CD8-positive, alpha-beta memory T cell (primary cell): ENCODE data around the gene SETD1A. TPM values are rescaled to one million over a fixed set of nuclear protein-coding genes. Genes with fewer than 3 reads are reported as not detected.

Experiments used
- CTCF ChIA-PET: fragments of 350-600 bp; sonication (Branson Sonifier 250); formaldehyde crosslinking; loops from one replicate; lab custom pipeline; 2021; ENCODE audit warnings: antibody characterized with exemption; lab: Charles Lee
- POLR2A ChIA-PET: fragments of 350-600 bp; sonication (Branson Sonifier 250); formaldehyde crosslinking; loops from one replicate; lab custom pipeline; 2021; ENCODE audit warnings: antibody characterized with exemption; lab: Charles Lee
- DNase-seq, 5 donors: peaks; one replicate each; pipeline versions ENCODE4 v3.0.0 to v3.0.0-alpha.2; 2020 to 2022; ENCODE audit warnings: mixed read lengths in 1 of 5
- H3K27ac ChIP-seq: one replicate; pipeline ENCODE4 v1.7.0; 2013; ENCODE audit warnings: low read depth, mild to moderate bottlenecking, low read length, moderate library complexity
- H3K27me3 ChIP-seq: 2 replicates; pipeline ENCODE4 v1.7.0; 2013; ENCODE audit warnings: low read length, mild to moderate bottlenecking; ENCODE audit not compliant: insufficient read depth, poor library complexity, severe bottlenecking
- H3K36me3 ChIP-seq: 2 replicates; pipeline ENCODE4 v1.7.0; 2013; ENCODE audit warnings: mild to moderate bottlenecking, low read length, moderate library complexity; ENCODE audit not compliant: insufficient read depth
- H3K4me1 ChIP-seq: 2 replicates; pipeline ENCODE4 v1.7.0; 2013; ENCODE audit warnings: mild to moderate bottlenecking, low read length, moderate library complexity; ENCODE audit not compliant: insufficient read depth
- H3K4me3 ChIP-seq: 2 replicates; pipeline ENCODE4 v1.7.0; 2013; ENCODE audit warnings: mild to moderate bottlenecking, low read length
- H3K9me3 ChIP-seq: 2 replicates; pipeline ENCODE4 v1.7.0; 2013; ENCODE audit warnings: mild to moderate bottlenecking, low read length
- H3K27ac Mint-ChIP-seq, 8 donors: one replicate each; pipeline ENCODE4 v1.8.0; 2020 to 2021; ENCODE audit warnings: mixed read lengths in 8 of 8, mild to moderate bottlenecking in 6 of 8, inconsistent platforms in 3 of 8, moderate library complexity in 3 of 8
- H3K27me3 Mint-ChIP-seq, 2 donors: one replicate each; pipeline ENCODE4 v1.8.0; 2020 to 2021; ENCODE audit warnings: mixed read lengths in 2 of 2, mild to moderate bottlenecking in 1 of 2, moderate library complexity in 1 of 2
- H3K36me3 Mint-ChIP-seq, 3 donors: one replicate each; pipeline ENCODE4 v1.8.0; 2020 to 2021; ENCODE audit warnings: mixed read lengths in 3 of 3, inconsistent platforms in 1 of 3, mild to moderate bottlenecking in 1 of 3
- H3K4me1 Mint-ChIP-seq, 3 donors: one replicate each; pipeline ENCODE4 v1.8.0; 2020 to 2021; ENCODE audit warnings: mixed read lengths in 3 of 3, inconsistent platforms in 1 of 3, mild to moderate bottlenecking in 1 of 3
- H3K4me3 Mint-ChIP-seq, 7 donors: one replicate each; pipeline ENCODE4 v1.8.0; 2020 to 2021; ENCODE audit warnings: mixed read lengths in 7 of 7, mild to moderate bottlenecking in 6 of 7, moderate library complexity in 4 of 7, inconsistent platforms in 2 of 7
- H3K9me3 Mint-ChIP-seq, 5 donors: one replicate each; pipeline ENCODE4 v1.8.0; 2020 to 2022; ENCODE audit warnings: mixed read lengths in 5 of 5, mild to moderate bottlenecking in 3 of 5, moderate library complexity in 2 of 5, inconsistent platforms in 1 of 5
- polyA plus RNA-seq: library from polyadenylated mRNA; unstranded; fragments of 300-500 nt; fragmentation: Illumina TruSeq; gene quantifications from one replicate; pipeline ENCODE4 v1.2.3, GENCODE V29; 2021
- total RNA-seq, 2 experiments: library from RNA; stranded (reverse); gene quantifications; one replicate each; pipeline ENCODE4 v1.2.3, GENCODE V29; 2021

The SETD1A gene
- total and polyA plus RNA-seq, 3 experiments from 2014 or later, result 2.6 to 28.8 (median 24.7) TPM

- H3K36me3 ChIP-seq, result peaks cover 4% of the 10 kb centered on the region
- peaks cover 0 to 7% (median 0%) of the 10 kb centered on the region in 3 donors for H3K4me1 Mint-ChIP-seq
- H3K36me3 Mint-ChIP-seq, result peaks cover 3 to 72% (median 8%) of the 10 kb centered on the region in 3 donors
- no peak overlapping the region for H3K27ac ChIP-seq
- no peak for DNase-seq
- ChIA-PET CTCF (interaction anchor here (5.8 kb wide), 1 partner anchor 162 kb away, joined by 29 read pairs; no protein-coding TSS in a partner anchor), POLR2A (no interaction called here)
- H3K9me3 ChIP-seq, result no peaks in the 10 kb centered on the region
- no peak overlapping the region for H3K27ac Mint-ChIP-seq
- H3K9me3 Mint-ChIP-seq, result no peaks in the 10 kb centered on the region
- no peaks in the 10 kb centered on the region for H3K27me3 Mint-ChIP-seq
- no peak overlapping the region for H3K4me3 ChIP-seq
- H3K4me1 ChIP-seq, result no peaks in the 10 kb centered on the region
- H3K4me3 Mint-ChIP-seq, result no peak overlapping the region
- H3K27me3 ChIP-seq, result no peaks in the 10 kb centered on the region
Observed at GRCh38 chr16:30980434-30980833, 22.9 kb downstream of the SETD1A start.

- no peak overlapping the region for H3K27ac ChIP-seq
- Mint-ChIP-seq H3K4me3 (no peak overlapping the region), H3K4me1 (peaks cover 0 to 7% (median 0%) of the 10 kb centered on the region in 3 donors), H3K27ac (peak overlapping the region in 1 of 8 donors; percentile 87), H3K9me3 (no peaks in the 10 kb centered on the region), H3K36me3 (peaks cover 3 to 67% (median 8%) of the 10 kb centered on the region in 3 donors), H3K27me3 (no peaks in the 10 kb centered on the region)
- H3K4me1 ChIP-seq, result no peaks in the 10 kb centered on the region
- H3K36me3 ChIP-seq, result peaks cover 4% of the 10 kb centered on the region
- no peaks in the 10 kb centered on the region for H3K27me3 ChIP-seq
- H3K4me3 ChIP-seq, result no peak overlapping the region
- no peaks in the 10 kb centered on the region for H3K9me3 ChIP-seq
- no peak for DNase-seq
- ChIA-PET POLR2A (no interaction called here), CTCF (interaction anchor here (5.8 kb wide), 1 partner anchor 162 kb away, joined by 29 read pairs; no protein-coding TSS in a partner anchor)
Observed at GRCh38 chr16:30980959-30981358, 23.4 kb downstream of the SETD1A start.

DNA sequence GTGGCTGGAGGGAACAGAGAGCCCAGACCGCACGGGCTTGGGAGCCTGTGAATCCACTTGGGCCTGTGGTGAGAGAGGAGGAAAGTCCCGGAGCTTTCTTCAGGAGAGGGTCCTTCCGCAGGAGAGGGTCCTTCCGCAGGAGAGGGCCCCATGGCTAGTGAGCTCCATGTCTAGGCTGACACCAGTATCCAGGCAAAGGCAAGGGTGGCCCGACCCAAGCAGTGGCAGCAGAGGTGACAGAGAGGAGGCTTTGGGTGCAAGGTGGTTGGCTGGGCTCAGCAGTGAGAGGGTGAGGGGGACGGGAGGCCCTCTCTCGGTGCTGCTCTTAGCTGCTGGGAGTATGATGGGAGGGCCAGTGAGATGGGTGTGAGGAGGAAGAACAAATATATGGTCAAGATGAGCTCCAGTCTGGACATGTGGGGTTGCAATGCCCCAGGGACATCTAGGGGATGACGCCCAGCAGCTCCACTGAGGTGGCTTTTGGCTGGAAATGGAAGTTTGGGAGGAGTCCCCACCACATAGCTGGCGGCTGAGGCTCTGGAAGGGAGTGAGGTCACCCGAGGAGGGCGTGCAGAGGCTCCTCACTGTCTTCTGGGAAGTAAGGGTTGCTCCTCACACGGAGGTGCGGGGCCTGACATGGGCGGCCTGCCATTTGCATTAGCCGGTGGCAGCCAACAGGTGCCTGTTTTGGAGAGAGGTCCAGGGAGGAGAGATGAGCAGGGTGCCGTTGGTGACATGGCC lies 25.2 kb downstream of the SETD1A start:
- H3K4me3 Mint-ChIP-seq, result peak overlapping the region in 1 of 7 donors; percentile 19
- H3K27me3 Mint-ChIP-seq, result no peaks in the 10 kb centered on the region
- H3K4me1 ChIP-seq, result no peaks in the 10 kb centered on the region
- ChIA-PET POLR2A (no interaction called here), CTCF (interaction anchor here (1.1 to 5.8 kb wide), 6 partner anchors 16 to 461 kb away, joined by 3 to 29 read pairs (median 4); partner anchors contain the start of genes ZNF646 and ZNF668)
- H3K27me3 ChIP-seq, result no peaks in the 10 kb centered on the region
- peaks cover 0 to 6% (median 0%) of the 10 kb centered on the region in 3 donors for H3K4me1 Mint-ChIP-seq
- H3K27ac ChIP-seq, result no peak overlapping the region
- H3K9me3 ChIP-seq, result no peaks in the 10 kb centered on the region
- peaks cover 3 to 51% (median 3%) of the 10 kb centered on the region in 3 donors for H3K36me3 Mint-ChIP-seq
- H3K9me3 Mint-ChIP-seq, result no peaks in the 10 kb centered on the region
- H3K27ac Mint-ChIP-seq, result peak overlapping the region in 1 of 8 donors; percentile 55
- H3K36me3 ChIP-seq, result peaks cover 4% of the 10 kb centered on the region
- no peak overlapping the region for H3K4me3 ChIP-seq
- DNase-seq, result no peak

DNA sequence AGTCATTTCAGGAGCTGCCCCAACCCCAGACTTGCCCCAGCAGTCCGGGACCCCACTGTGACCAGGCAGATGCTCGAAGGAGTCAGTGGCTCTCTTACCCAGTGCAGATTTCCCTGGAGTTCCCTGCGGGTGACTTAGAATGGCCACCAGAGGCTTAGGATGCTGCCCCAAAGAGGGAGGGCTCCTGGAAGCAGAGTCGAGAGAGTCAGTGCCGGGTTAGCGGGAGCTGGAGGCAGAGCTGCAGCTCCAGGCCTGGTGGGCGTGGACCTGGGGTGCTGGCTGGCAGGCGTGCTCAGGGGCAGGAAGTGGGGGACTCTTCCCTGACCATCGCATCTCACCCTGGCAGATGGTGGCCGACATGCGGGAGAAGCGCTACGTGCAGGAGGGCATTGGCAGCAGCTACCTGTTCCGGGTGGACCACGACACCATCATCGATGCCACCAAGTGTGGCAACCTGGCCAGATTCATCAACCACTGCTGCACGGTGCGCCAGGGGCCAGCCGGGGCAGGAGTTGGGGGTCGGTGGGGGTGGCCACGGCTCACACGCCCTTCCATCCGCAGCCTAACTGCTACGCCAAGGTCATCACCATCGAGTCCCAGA lies 25.8 kb downstream of the SETD1A start:
- Histone ChIP-seq H3K27ac (no peak overlapping the region), H3K36me3 (peaks cover 4% of the 10 kb centered on the region), H3K4me1 (no peaks in the 10 kb centered on the region), H3K27me3 (no peaks in the 10 kb centered on the region), H3K9me3 (no peaks in the 10 kb centered on the region), H3K4me3 (no peak overlapping the region)
- no peaks in the 10 kb centered on the region for H3K27me3 Mint-ChIP-seq
- H3K4me3 Mint-ChIP-seq, result no peak overlapping the region
- ChIA-PET CTCF (interaction anchor here (1.0 to 5.8 kb wide), 10 partner anchors 11 to 460 kb away, joined by 3 to 29 read pairs (median 4); partner anchors contain the start of genes ZNF646, ZNF668 and ZNF843), POLR2A (no interaction called here)
- H3K4me1 Mint-ChIP-seq, result peaks cover 0 to 6% (median 0%) of the 10 kb centered on the region in 3 donors
- peaks cover 3 to 48% (median 3%) of the 10 kb centered on the region in 3 donors for H3K36me3 Mint-ChIP-seq
- H3K9me3 Mint-ChIP-seq, result no peaks in the 10 kb centered on the region
- H3K27ac Mint-ChIP-seq, result peak overlapping the region in 1 of 8 donors; percentile 65
- no peak for DNase-seq

- POLR2A ChIA-PET, result interaction anchor here (0.6 kb wide), 1 partner anchor 48 kb away, joined by 5 read pairs; no protein-coding TSS in a partner anchor
- Histone ChIP-seq H3K27me3 (no peaks in the 10 kb centered on the region), H3K4me3 (no peak overlapping the region)
Observed at GRCh38 chr16:30983898-30984610, 26.5 kb downstream of the SETD1A start.

DNA sequence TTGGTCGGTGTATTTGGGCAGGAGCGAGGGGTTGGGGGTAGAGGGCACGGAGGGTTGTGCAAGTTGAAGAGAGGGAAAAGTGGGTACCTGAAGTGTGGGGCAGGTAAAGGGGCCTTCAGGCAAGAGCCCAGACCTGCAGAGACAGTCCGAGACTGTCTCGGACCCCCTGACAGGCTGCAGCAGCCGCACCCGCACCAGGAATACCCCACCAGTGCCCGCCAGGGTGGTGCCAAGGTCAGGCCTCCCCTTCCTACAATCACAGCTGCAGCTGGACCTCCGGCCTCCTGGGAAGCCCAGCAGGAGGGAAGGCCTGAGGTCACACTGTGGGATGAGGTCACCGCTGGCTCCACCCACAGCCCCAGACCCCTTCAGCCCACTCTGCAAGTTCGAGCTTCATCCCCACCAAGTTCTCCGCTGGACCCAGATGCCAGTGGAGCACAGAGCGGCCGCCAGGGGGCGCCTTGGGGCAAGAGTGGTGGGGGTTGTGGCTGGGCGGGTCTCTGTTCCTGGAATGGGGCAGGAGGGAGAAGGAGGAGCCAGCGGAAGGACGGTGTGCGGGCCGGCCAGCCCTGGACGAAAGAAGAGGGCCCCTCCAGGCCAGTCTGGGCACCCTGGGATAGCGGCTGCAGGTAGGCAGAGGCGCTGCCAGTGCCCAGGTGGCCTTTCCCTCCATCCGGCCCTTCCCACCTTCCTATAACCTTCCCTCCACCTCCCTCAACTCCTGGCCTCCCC lies 27.3 kb downstream of the SETD1A start, which contains the start of gene HSD3B7:
Gene HSD3B7, plus strand, starts transcription at position 539 of the 732 bp plus-strand sequence. CDS start 452 bp downstream, outside the sequence.
- Histone ChIP-seq H3K9me3 (no peaks in the 10 kb centered on the region), H3K4me1 (no peaks in the 10 kb centered on the region), H3K27me3 (no peaks in the 10 kb centered on the region), H3K4me3 (no peak within 1 kb of the TSS), H3K27ac (no peak within 1 kb of the TSS), H3K36me3 (peaks cover 4% of the 10 kb centered on the region)
- Mint-ChIP-seq H3K4me1 (peaks cover 0 to 6% (median 0%) of the 10 kb centered on the region in 3 donors), H3K27ac (no peak within 1 kb of the TSS), H3K4me3 (no peak within 1 kb of the TSS), H3K27me3 (no peaks in the 10 kb centered on the region), H3K36me3 (peaks cover 0 to 41% (median 3%) of the 10 kb centered on the region in 3 donors), H3K9me3 (no peaks in the 10 kb centered on the region)
- DNase-seq, result peak; percentile 63 to 84 (median 75)
- ChIA-PET POLR2A (interaction anchor here (0.6 kb wide), 2 partner anchors 48 to 289 kb away, joined by 4 to 5 read pairs; no protein-coding TSS in a partner anchor), CTCF (interaction anchor here (0.6 to 5.8 kb wide), 18 partner anchors 10 to 884 kb away, joined by 3 to 29 read pairs (median 4); partner anchors contain the start of genes ARMC5, BCKDK, VKORC1 and ZNF646)

More at GRCh38 chr16:30983898-30984610, 26.5 kb downstream of the SETD1A start:
- H3K36me3 Mint-ChIP-seq, result peaks cover 0 to 41% (median 3%) of the 10 kb centered on the region in 3 donors
- H3K4me1 ChIP-seq, result no peaks in the 10 kb centered on the region
- no peak overlapping the region for H3K4me3 Mint-ChIP-seq
- CTCF ChIA-PET, result interaction anchor here (0.6 to 5.8 kb wide), 16 partner anchors 10 to 883 kb away, joined by 3 to 29 read pairs (median 4); partner anchors contain the start of genes ARMC5, BCKDK, VKORC1 and ZNF646
- no peak overlapping the region for H3K27ac ChIP-seq
- peaks cover 0 to 6% (median 0%) of the 10 kb centered on the region in 3 donors for H3K4me1 Mint-ChIP-seq
- DNase-seq, result no peak
- no peaks in the 10 kb centered on the region for H3K9me3 Mint-ChIP-seq
- H3K27me3 Mint-ChIP-seq, result no peaks in the 10 kb centered on the region
- no peak overlapping the region for H3K27ac Mint-ChIP-seq
- H3K36me3 ChIP-seq, result peaks cover 4% of the 10 kb centered on the region
- no peaks in the 10 kb centered on the region for H3K9me3 ChIP-seq
